Activated CD4-positive, alpha-beta T cell treated with anti-CD3 and anti-CD28 coated beads, Interleukin-2, Interleukin-4, amounts not matched to agents 100 ng/mL and 50 ng/mL, durations not matched to agents 16 hours and 8 hours (primary cell): ENCODE measurements around the gene PIGQ.
A peak's percentile ranks its signal among the peaks of the same experiment; 100 is the strongest.

Experiments
- DNase-seq: peaks from one replicate; pipeline ENCODE4 v3.0.0-alpha.2; 2020; ENCODE audit warnings: low spot score

Gene PIGQ

DNA sequence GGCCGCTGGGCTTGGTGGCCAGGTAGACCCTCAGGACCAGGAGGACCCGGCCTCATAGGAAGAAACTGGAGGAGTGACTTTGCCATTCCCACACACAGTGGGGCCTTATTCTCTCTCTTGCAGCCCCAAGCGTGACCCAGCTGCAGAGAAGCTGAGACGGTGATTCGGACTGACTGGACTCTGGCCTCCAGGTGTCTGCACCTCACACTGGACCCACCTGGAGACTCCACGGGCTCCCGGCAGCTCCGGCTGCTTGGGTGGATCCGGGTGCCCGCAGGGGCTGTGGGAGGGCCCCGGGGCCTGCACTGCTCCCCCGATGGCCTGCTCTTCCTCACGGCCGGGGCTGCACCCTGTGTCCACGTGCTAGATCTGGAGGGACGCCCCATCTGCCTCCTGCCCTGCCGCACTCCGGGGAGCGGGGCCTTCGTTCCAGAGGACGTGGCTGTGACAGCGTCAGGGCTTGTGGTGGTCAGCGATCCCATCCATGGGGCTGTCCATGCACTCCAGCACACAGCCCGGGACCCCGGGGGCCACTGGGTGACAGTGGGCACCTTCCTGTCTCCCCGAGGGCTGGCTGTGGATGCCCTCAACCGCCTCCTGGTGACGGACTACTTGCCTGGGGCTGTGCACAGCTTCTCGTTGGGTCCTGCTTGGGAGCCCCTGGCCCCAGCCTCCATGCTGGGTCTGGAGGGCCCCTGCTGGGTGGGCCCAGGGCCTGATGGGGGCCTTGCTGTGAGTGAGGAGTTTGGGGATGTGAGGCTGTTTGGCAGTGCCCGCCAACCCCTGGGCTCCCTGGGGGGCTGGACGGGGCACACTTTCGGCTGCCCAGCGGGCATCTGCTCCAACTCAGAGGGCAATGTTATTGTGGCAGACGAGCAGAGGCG is 2.2 kb upstream of the PIGQ start:
- no peak for DNase-seq

DNA sequence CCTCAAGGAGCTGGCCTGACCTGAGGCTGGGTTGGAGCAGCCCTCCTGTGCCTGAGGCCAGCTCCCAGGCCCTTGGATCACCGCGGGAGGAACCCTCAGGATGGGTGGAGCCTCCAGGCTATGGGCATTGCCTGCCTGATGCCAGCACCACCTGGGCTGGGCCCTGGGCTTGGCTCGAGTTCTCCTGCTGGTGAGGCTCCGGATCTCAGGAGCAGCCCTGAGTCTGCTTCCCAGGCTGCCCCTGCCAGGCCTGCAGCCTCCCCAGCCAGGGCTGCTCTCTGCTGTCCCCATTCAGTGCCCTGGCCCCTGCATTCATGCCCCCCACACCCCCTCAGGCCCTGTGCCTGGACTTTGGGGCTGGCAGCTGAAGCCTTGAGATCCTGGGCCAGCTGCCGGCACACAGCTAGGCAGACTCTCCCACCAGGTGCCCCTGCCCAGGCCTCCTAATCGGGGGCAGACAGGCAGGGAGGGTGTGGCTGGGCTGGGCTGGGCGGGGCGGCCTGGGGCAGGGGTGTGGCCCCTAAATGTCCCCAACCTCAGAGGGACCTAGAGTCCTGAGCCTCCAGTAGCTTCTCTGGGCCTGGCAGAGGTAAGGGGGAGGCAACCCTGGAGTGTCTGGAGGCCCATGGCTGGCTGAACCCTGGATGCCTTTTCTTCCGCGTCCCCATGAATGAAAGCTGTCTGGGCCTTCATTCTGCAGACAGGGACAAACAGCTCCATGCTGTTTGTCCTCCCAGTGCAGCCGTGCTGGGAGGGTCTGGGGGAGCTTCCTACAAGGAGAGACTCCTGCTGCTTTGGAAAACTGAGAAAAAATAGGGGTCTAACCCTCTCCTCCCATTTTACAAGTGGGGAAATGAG is 1.1 kb upstream of the PIGQ start:
- no peak for DNase-seq

DNA sequence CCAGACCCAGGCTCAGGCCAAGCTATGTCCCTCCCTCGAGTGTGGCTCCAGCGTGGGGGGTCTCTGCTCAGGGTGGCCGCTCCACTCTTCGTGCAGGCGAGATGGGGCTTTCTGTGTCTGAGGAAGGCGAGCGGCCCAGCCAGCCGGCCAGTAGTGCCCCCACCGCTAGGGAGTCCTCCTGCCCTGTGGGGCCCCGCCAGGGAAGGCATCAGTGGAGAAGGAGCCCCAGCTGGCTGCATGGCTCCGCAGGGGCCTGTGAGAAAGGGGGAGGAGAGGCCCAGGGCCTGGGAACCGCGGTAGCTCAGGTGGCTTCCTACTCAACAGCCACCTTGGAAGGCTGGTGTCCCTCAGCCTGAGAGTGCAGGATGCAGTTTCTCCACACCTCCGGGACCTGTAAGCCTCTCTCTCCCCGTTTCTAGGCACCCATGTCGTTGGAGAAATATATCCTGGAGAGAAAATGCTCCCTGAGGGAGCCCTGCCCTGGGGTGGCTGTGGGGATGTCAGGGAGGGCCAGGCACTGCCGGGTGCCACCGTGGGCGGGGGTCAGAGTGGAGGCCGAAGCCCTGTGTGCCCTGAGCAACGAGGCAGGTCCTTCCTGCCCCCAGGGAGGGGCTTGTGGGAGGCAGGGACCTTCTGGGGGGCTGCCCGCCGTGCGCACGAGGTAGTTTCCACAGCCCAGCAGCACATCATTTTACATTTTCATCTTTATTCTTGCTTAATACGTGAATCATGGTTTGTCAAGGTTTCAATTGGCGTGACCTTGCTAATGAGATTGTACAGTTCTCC is 3.3 kb downstream of the PIGQ start:
- DNase-seq = no peak

DNA sequence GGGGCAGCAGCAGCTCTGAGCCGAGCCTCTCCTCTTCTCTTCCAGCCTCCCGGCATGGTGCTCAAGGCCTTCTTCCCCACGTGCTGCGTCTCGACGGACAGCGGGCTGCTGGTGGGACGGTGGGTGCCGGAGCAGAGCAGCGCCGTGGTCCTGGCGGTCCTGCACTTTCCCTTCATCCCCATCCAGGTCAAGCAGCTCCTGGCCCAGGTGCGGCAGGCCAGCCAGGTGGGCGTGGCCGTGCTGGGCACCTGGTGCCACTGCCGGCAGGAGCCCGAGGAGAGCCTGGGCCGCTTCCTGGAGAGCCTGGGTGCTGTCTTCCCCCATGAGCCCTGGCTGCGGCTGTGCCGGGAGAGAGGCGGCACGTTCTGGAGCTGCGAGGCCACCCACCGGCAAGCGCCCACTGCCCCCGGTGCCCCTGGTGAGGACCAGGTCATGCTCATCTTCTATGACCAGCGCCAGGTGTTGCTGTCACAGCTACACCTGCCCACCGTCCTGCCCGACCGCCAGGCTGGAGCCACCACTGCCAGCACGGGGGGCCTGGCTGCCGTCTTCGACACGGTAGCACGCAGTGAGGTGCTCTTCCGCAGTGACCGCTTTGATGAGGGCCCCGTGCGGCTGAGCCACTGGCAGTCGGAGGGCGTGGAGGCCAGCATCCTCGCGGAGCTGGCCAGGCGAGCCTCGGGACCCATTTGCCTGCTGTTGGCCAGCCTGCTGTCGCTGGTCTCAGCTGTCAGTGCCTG is 4.4 kb downstream of the PIGQ start:
- DNase-seq = no peak

DNA sequence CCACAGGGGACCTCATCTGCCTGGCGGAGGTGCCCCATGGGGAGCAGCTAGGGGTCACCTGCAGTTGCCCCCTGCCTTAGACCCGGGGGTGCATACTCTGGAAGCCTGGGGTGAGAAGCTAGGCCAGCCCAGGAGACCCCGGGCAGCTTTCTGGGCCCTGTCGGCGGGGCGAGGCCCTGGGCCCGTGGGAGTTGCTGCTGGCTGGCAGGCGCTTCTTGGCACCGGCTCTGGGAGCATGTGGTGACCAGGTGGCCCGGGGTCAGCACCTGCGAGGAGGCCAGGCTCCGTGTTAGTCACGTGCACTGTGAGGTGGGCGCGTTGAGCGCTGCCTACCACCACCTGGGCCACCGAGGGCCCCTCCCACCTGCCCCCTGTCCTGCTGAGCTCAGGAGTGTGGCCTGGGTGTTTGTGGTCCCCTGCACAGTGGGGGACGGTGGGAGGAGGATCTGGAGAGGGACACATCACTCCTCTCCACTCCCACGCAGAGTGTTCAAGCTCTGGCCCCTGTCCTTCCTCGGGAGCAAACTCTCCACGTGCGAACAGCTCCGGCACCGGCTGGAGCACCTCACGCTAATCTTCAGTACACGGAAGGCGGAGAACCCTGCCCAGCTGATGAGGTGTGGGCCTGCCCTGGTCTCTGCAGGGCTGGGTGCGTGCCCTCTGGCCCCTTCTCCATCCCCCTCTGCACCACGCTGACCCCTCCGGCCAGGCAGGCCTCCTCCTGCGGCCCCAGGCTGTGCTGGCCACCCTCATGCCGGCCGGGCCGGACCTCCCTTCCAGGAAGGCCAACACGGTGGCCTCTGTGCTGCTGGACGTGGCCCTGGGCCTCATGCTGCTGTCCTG is 5.8 kb downstream of the PIGQ start:
- DNase-seq = no peak

DNA sequence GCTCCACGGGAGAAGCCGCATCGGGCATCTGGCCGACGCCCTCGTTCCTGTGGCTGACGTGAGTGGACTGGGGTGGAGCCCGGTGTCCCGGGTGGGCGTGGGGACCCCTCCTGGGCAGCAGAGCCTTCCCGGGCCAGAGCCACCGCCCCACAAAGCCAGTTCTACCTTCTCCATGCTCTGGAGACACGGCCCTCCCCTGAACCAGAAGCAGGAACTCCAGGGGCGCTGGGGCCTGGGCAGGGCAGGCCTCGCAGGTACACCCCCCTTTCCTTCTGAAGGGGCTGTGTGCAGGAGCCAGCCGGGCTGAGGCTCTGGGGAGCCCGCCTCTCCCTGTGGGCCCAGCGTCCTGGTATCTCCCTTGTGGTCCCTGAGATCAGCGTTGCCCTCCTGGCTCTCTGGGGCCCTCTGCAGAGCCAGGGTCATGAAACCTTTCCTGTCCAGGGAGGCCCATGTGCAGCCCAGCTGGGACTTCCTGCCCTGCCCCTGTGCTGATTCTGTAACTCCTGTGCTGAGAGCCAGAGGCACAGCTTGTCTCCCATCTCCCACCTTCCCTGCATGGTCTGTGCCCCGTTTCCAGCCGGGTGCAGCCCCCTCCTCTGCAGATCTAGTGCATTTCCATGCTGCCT is 6.5 kb downstream of the PIGQ start:
- DNase-seq = no peak

DNA sequence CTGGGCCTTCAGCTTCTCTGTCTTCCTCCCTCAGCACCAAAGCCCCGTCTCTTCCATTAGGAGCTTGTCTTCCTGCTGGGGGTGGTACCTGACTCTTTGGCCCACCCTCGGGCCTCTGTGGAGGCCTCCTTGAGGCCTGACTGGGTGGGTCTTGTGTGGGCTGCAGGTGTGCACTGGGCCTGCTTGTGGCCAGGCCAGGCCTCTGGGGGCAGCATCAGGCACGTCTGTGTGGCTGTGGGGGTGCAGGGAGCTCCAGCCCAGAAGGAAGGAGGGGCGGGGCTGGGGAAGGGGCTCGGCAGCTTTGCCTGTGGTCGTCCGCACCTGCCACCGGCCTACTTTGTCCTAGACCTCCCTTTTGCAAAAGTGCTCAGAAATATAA is 7.0 kb downstream of the PIGQ start:
- no peak for DNase-seq

DNA sequence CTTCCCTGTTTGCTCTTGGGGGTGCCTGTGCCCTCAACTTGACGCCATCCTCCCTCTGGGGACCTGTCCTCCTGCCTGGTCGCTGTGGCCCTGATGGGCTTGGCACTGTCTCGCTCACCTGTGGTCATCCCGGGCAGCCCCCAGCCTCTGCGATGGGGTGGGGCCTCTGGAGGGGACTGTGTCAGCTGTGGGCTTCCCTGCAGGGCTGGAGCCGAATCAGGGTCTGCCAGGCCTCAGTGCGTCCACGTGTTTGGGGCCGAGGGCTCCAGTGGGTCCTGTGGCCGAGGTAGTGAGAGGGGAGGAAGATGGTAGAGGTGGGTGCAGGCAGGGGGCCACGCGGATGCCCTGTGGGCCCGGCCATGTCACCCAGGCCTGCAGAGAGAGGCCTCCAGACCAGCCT is 8.0 kb downstream of the PIGQ start:
- no peak for DNase-seq

DNA sequence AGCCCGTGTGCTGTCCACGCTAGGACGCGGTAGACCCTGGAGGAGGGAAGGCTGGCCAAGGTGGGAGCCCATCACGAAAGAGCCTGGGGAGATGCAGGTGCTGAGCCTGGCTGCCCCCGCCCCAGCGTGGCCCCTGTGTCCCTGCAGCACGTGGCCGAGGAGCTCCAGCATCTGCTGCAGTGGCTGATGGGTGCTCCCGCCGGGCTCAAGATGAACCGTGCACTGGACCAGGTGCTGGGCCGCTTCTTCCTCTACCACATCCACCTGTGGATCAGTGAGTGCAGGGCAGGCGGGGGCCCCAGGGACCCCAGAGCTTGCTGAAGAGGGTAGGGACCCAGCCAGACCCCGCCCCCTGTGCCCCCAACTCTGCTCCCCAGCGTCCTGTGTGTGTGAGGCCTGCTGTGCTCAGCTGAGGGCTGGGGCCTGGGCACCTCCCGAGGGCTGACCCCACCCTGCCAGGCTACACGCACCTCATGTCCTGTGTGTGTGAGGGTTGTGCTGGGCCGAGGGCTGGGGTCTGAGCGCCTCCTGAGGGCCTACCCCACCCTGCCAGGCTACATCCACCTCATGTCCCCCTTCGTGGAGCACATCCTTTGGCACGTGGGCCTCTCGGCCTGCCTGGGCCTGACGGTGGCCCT is 8.6 kb downstream of the PIGQ start:
- no peak for DNase-seq

DNA sequence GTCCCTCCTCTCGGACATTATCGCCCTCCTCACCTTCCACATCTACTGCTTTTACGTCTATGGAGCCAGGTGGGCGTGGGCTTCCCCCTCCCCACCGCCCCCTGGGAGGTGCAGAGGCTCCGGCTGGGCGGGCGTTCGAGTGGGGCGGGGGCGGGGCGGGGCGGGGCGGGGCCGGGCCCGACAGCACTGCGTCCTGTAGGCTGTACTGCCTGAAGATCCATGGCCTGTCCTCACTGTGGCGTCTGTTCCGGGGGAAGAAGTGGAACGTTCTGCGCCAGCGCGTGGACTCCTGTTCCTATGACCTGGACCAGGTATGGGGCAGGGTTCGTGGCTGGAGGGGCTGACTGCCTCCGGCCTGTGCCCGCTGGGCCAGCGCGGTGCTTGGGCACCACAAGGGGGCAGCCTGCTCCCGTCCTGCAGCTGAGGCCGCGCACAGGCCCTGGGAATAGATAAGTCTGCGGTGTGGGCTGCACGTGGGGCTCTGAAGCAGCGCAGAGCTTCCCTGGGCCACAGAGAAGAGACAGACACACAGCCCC is 9.2 kb downstream of the PIGQ start:
- peak; percentile 61 for DNase-seq

DNA sequence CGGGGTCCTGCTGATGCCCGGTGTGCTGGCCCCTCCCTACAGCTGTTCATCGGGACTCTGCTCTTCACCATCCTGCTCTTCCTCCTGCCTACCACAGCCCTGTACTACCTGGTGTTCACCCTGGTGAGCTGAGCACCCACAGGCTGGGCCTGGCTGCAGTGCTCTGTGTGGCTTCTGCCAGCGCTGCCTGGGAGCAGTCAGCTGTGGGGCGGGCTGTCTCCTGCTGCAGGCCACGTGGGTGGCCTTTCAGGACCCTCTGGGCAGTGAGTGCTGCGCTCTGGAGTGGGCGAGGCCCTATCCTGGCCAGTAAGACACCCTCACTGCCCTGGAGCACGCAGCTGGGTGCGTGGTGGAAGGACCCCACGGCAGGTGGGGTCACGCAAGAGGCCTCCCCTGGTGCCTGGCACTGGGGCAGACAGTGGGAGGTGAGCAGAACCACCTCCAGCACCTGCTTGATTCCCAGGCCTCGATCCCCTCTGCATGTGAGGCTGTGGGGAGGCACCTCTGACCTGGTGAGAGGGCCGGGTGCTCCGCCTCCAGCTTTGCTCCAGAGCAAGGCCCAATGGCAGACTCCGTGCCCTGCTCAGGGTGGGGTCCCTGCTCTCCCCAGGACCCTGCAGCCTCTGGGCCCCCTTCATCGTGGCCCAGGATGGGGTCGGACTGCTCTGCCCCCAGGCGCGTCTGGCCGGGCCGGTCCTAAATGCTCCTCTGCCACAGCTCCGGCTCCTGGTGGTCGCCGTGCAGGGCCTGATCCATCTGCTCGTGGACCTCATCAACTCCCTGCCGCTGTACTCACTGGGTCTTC is 10.6 kb downstream of the PIGQ start:
- no peak for DNase-seq

DNA sequence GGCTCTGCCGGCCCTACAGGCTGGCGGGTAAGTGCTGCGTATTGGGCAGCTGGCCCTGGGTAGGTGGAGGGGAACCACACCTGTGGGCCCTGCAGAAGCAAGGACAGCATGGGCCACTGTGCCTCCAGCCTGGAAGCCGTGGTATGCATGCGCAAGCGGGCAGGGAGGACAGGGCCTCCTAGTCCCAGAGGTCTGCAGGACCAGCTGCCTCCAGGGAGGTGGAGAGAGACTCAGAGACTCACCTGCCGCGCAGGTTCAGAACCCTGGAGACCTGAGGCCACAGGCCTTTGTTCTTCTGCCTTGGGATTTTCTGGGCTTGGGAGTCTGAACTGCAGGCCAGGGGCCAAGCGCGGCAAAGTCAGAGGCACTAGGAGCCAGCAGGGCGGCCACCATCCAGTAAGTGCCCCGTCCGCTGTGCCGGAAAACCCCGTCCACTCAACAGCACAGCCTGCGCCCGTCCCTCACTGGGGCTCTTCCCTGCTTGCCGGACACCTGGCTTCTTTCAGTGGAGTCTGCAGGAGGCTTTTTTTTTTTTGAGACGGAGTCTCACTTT is 11.3 kb downstream of the PIGQ start:
- DNase-seq = no peak

DNA sequence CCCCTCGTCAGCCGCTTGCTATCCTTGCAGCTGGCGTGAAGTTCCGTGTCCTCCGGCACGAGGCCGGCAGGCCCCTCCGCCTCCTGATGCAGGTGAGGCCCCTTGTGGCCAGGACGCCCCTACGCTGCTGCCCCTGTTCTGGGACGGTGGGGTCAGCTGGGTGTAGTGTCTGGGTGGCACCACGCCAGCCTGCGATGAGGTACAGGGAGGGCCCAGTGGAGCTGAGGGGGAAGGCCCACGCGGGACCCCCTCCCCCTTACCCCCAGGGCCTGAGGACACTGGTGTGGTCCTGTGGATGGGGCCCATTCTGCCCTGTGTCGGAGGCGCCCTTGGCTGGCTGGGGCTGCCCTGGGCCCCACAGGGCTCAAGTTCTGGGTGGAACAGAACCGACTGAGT is 12.4 kb downstream of the PIGQ start:
- no peak for DNase-seq

DNA sequence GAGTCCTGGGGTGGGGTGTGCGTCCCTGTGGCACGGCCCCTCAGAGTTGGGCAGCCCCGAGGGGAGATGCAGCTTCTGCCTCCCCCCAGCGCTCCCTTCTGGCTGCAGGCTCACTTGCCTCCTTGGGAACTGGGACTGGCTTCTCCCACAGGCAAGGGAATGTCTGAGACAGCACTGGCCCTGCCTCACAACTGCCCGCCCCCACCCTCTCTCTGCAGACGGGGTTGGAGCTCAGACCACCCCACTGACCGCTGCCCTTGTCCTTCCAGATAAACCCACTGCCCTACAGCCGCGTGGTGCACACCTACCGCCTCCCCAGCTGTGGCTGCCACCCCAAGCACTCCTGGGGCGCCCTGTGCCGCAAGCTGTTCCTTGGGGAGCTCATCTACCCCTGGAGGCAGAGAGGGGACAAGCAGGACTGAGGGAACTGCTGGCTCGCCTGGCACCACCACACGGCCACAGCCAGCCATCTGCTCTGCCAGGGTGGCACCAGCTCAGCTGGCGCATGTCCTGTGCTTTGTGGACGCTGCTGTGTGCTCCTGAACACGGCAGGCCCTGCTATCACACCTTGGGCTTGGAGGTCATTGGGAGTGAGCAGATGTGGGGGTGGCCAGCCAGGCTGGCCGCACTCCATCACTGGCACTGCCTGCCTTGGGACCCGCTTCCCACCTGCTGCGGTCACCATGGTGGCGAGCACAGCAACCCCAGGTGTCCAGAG is 13.0 kb downstream of the PIGQ start:
- no peak for DNase-seq

DNA sequence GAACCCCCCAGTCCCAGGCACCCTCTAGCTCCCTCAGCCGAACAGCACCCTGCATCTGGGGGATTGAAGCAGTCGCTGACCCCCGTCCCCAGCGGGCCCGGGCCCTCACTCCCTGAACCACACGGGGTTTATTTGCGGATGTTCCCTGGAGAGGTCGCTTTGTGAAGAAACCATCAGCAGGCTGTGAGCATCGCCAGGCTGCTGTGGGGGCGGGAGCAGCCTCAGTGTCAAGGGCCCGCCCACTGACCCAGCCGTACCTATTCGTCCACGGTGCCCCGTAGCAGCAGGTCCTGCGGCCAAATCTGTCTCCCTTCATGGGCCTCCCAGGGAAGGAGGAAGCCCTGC is 13.7 kb downstream of the PIGQ start:
- no peak for DNase-seq

DNA sequence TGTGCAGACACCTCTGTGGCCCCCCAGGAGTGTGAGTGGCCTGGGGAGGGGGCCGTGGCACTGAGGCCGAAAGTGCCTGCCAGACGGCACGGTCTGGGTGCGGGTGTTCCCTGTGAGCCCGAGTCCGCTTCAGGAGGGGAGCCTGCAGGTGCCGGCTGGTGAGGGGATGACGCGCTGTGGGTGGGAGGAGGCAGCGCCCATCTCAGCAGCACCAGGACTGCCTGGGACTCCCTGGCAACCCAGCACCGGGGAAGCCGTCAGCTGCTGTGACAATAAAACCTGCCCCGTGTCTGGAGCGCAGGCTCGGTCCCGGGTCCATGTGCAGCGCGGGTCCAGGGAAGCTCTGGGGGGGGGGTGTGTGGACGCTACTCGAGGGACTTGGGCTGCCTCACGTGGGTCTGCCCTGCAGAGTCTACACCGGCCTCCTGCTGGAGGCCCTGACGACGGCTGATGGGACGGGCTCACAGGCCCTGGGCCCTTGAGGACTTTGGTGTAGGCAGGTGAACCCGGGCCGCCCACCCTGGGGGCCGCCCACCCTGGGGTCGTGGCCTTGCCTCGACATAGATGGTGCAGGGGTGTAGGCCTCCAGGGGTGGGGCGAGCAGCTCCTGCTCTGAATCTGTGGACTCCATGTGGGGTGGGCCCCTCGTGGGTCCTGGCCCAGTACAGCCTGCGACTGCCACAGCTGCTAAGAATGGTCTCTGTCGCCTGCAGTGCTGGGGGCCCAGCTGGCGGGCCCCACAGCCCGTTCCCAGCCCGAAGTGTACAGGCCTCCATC is 14.2 kb downstream of the PIGQ start:
- DNase-seq = no peak

DNA sequence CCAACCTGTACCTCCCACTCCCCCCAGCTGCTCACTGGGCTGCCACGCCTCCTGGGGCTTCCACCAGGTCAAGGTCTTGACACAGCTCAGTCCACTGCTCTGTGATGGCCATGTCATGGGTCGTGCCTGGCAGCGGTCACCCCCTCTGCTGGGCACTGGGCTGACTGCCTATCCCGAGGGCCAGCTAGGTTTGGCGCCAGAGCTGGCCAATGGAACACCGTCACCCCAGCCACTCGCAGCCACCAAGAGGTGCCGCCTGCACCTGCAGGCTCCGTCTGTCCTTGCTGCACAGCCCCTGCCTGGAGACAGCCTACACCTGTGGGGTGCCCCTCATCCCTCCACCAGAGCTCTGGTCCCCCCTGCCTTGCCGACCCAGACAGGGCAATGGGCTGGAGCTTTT is 15.6 kb downstream of the PIGQ start:
- DNase-seq = no peak
